ENCODE measurements around the gene DPF1.
"Not testable (repeated sequence)": the region's sequence is repeated elsewhere in the genome, so short reads cannot be mapped to it uniquely, and the experiment has no call there.

Gene DPF1

DNA sequence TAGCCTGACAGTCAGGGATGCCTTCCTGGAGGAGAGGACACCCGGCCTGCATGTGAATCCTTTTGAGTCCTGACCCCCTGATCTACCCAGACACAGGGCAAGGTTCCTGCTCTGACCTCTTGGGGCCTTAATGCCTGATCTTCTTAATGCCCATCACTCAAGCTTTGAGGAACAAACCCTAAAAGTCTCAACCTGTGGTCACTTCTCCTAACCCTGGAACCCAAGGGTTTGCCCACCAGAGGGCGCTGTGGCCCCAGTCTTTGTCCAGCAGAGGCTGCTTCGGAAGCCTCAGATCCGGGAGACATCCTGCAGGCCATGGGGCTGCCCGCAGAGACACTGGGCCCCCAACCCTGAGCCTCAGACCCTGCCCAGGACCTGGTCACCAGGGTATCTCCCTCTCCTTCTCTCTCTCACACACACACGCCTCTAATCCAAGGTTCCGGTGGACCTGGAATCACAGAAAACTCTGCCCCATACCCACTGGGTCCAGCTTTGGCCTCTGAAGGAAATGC, 9.8 kb upstream of the DPF1 start:
- no peaks in the 10 kb centered on the region for H3K9me3 ChIP-seq (ENCODE audit: control insufficient read depth, insufficient read depth, low read length)
- 0 out of 2 replicates have a peak, but pooled peaks cover 2% of the 10 kb centered on the region for H3K4me1 ChIP-seq (ENCODE audit: insufficient read depth, low read length)
- H3K36me3 ChIP-seq (ENCODE audit: insufficient read depth, low read length), result no peaks in the 10 kb centered on the region
- H3K9ac ChIP-seq (ENCODE audit: low read depth, low read length), result no peak overlapping the region

DNA sequence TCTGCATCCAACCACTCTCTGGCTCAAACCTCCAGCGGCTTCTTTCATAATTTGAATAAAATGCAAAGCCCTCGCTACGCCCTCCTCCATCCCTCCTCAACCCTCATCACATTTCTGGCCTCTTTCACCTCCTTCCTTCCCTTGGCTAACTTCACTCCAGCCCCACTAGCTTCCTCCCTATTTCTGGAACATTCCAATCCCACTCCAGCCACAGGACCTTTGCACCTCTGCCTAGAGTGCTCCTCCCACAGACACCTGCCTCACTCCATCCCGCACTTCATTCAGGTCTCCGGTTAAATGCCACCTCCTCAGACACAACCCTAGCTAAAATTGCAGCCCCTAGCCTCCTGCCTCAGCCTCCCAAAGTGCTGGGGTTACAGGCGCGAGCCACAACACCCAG, 7.9 kb upstream of the DPF1 start:
- Histone ChIP-seq H3K4me1 (ENCODE audit: insufficient read depth, low read length) (peaks cover 10% of the 10 kb centered on the region; the same call in 1 of the 2 replicates), H3K9me3 (ENCODE audit: control insufficient read depth, insufficient read depth, low read length) (no peaks in the 10 kb centered on the region), H3K36me3 (ENCODE audit: insufficient read depth, low read length) (no peaks in the 10 kb centered on the region), H3K9ac (ENCODE audit: low read depth, low read length) (no peak overlapping the region)

DNA sequence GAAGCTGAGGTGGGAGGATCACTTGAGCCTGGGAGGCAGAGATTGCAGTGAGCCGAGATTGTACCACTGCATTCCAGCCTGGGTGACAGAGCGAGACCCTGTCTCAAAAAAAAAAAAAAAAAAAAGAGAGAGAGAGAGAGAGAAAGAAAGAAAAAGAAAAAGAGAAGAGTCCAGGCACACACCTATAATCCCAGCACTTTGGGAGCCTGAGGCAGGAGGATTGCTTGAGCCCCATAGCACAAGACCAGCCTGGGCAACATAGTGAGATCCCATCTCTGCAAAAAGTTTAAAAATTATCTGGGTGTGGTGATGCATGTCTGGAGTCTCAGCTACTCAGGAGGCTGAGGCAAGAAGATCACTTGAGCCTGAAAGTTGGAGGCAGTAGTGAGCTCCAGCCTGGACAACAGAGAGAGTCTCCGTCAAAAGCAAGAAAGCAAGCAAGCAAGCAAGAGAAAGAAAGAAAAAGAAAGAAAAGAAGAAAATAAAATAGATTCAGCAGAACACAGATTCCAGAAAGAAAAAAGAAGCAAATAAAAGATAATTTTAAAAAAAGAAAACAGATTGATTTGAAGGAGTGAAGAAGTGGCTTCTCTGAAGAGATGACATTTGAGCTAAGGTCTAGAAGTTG, 6.6 kb upstream of the DPF1 start:
- not testable (repeated sequence) for H3K9me3 ChIP-seq (ENCODE audit: control insufficient read depth, insufficient read depth, low read length); H3K36me3 ChIP-seq (ENCODE audit: insufficient read depth, low read length); H3K9ac ChIP-seq (ENCODE audit: low read depth, low read length)
- H3K4me1 ChIP-seq (ENCODE audit: insufficient read depth, low read length), result peaks cover 16% of the 10 kb centered on the region

DNA sequence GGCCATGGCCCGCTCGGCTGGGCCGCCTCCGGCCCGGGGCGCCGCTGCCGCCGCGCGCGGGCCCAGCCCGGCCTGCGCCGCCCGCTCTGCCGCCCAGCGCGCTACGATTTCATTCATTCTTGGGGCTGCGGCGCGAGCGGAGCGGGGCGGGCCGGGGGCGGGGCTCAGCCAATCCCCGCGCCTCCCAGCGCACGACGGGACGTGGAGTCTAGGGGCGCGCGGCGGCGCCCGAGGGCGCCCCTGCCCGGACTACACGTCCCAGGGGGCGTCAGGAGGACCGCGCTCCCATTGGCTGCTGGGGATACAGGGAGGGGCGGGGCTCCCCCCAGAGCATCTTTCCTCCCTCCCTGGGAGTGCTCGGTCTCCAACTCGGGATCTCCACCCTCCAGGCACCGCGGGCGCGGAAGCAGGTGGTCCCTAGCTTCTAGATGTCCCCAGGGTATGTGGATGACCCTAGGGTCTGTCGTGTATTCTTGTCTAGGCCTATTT, 5.6 kb upstream of the DPF1 start:
- Histone ChIP-seq H3K9ac (ENCODE audit: low read depth, low read length) (no peak overlapping the region; the same call in 1 of the 2 replicates), H3K36me3 (ENCODE audit: insufficient read depth, low read length) (no peaks in the 10 kb centered on the region), H3K9me3 (ENCODE audit: control insufficient read depth, insufficient read depth, low read length) (no peaks in the 10 kb centered on the region)

DNA sequence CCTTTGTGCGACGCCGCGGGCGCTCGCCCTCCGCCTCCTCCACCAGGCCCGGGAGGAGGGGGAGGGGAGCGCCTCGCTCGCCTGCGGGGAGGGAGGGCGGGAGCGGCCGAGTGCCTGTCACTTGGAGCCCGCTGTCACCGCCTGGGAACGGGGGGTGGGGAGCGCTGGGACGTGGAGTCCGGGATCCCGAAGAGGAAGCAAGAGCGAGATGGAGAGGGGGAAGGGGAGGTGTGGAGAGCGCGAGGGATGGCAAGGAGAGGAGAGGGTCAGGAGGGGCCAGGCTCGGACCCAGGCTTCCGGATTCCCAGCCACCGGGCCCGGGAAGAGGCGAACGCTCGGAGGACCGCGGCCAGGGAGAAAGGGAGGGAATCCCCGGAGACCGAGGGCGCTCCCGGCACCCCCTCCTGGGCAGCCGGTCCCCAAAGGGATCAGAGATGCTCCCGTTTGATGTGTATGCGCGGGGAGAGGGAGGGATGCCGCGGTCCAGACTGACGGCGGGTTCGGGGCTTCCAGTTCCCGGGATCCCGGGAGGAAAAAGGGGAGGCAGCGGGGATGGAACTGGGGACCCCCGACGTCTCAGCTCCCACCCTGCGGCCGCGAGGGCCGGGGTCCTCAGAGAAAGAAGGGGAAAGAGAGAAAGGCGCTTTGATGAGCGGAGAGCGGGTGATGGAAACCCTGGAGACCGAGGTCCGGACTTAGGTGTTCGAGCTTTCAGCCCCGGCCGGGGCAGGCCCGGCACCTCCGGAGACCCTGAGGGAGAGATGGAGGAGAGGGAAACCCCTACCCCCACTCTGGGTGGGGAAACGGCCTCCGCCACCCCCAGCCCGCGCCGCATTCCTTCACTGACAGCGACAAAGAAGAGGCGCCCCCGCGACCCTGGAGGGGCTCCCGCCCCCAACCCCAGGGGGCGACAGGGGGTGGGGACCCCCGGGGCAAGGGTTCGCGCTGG, 4.7 kb upstream of the DPF1 start:
- H3K9me3 ChIP-seq (ENCODE audit: control insufficient read depth, insufficient read depth, low read length), result no peaks in the 10 kb centered on the region
- peaks cover 13% of the 10 kb centered on the region for H3K4me1 ChIP-seq (ENCODE audit: insufficient read depth, low read length)
- no peaks in the 10 kb centered on the region for H3K36me3 ChIP-seq (ENCODE audit: insufficient read depth, low read length)
- peak overlapping the region; percentile 53; the same call in 1 of the 2 replicates for H3K9ac ChIP-seq (ENCODE audit: low read depth, low read length)

More for the DNA sequence above, 5.6 kb upstream of the DPF1 start:
- H3K4me1 ChIP-seq (ENCODE audit: insufficient read depth, low read length), result peaks cover 16% of the 10 kb centered on the region

DNA sequence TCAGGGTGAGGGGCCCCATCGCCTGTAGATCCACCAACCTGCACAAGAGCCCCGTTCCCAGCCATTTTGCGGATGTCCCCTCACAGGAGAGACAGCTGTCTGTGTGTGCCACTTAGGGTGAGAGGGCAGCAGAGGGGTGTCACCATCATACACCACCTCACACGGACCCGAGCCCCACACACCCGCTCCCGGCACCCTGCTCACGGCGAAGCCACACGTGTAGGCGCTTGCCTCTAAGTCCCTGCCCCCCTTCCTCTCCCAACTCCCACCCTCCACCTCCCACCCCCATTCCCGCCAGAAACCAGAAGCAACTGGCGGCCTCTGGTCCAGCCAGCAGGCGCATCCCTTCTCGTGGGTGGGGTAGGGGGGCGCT, 4.0 kb upstream of the DPF1 start:
- peaks cover 18% of the 10 kb centered on the region for H3K4me1 ChIP-seq (ENCODE audit: insufficient read depth, low read length)
- no peaks in the 10 kb centered on the region for H3K36me3 ChIP-seq (ENCODE audit: insufficient read depth, low read length)
- H3K9me3 ChIP-seq (ENCODE audit: control insufficient read depth, insufficient read depth, low read length), result no peaks in the 10 kb centered on the region
- peak overlapping the region; percentile 26; the same call in 1 of the 2 replicates for H3K9ac ChIP-seq (ENCODE audit: low read depth, low read length)

DNA sequence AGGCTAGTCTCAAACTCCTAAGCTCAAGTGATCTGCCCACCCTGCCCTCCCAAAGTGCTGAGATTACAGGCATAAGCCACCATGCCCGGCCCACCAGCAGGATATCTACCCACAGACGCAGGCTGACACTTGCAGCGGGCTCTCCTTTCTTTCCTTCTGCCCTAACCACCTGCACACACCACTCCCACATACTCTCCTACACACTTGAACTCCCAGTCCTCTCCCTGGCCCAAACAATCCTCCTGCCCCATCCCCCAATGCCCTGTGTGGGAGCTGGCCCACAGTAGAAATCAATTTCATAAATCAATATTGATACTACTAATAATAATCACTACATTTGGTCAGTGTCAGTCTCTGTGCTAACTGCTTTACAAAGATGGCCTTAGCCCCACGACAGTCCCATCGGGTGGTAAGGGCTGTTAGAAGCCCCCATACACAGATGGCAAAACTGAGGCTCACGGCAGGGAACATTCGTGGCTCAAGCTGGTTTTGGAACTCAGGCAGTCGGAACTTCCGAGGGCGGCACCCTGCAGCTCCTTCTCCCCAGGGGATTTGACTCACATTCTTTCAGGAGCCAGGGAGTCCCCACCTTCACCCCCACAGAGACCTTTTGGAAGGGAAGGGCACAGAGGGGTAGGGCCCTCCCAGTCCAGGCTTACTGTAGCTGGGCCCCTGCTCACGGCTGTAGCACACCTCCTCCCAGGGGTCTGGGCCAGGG, 3.4 kb upstream of the DPF1 start:
- no peaks in the 10 kb centered on the region for H3K36me3 ChIP-seq (ENCODE audit: insufficient read depth, low read length)
- H3K4me1 ChIP-seq (ENCODE audit: insufficient read depth, low read length), result peaks cover 18% of the 10 kb centered on the region
- no peaks in the 10 kb centered on the region for H3K9me3 ChIP-seq (ENCODE audit: control insufficient read depth, insufficient read depth, low read length)
- peak overlapping the region; percentile 26; the same call in 1 of the 2 replicates for H3K9ac ChIP-seq (ENCODE audit: low read depth, low read length)

DNA sequence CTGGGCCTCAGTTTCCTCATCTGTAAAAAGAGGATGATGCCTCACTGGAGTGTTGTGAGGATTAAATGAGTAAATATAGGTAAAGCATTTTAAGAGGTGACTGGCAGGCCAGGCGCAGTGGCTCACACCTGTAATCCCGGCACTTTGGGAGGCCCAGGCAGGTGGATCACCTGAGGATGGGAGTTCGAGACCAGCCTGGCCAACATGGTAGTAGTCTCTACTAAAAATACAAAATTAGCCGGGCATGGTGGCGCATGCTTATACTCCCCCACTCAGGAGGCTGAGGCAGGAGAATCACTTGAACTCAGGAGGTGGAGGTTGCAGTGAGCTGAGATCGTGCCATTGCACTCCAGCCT, 819 bp upstream of the DPF1 start:
- H3K9ac ChIP-seq (ENCODE audit: low read depth, low read length); H3K9me3 ChIP-seq (ENCODE audit: control insufficient read depth, insufficient read depth, low read length); H3K36me3 ChIP-seq (ENCODE audit: insufficient read depth, low read length): not testable (repeated sequence)
- peaks cover 18% of the 10 kb centered on the region for H3K4me1 ChIP-seq (ENCODE audit: insufficient read depth, low read length)

DNA sequence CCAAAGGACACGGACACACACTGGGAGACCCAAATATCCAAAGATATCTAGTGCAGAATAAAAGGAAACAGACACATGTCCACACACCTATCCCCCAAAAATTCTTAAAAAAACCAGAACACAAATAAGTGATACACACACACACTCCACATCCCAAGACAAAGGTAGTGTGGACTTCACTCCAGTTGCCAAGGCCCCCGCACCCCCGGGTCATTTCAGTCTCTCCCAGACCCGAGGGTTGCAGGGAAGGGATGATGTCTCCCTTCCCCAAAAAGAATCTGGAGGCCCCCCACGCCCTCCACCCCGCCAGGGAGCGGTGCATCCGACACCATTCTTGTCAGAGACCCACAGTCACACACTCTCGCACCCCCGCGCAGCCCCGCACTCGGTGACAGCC, 407 bp downstream of the DPF1 start:
- peaks cover 18% of the 10 kb centered on the region for H3K4me1 ChIP-seq (ENCODE audit: insufficient read depth, low read length)
- H3K9ac ChIP-seq (ENCODE audit: low read depth, low read length), result peak overlapping the region; percentile 69; the same call in 1 of the 2 replicates
- H3K36me3 ChIP-seq (ENCODE audit: insufficient read depth, low read length), result no peaks in the 10 kb centered on the region
- H3K9me3 ChIP-seq (ENCODE audit: control insufficient read depth, insufficient read depth, low read length), result no peaks in the 10 kb centered on the region

DNA sequence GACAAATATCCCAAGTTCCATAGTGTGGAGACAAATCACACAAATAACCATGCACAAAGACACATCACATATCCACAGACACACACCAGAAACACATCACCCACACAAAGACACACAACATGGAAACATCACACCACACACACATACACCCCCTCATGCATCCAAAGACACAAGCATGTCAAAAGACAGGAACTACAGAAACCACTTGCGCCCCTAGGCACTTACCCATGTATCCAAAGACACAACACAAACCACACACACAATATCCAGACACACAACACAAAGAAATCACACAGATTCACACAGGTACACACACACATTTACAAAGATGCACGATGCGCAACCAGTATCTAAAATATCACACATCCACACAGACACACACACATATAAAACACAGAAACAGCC, 901 bp downstream of the DPF1 start:
- Histone ChIP-seq H3K4me1 (ENCODE audit: insufficient read depth, low read length) (peaks cover 18% of the 10 kb centered on the region), H3K9me3 (ENCODE audit: control insufficient read depth, insufficient read depth, low read length) (no peaks in the 10 kb centered on the region), H3K9ac (ENCODE audit: low read depth, low read length) (peak overlapping the region; percentile 69; the same call in 1 of the 2 replicates), H3K36me3 (ENCODE audit: insufficient read depth, low read length) (no peaks in the 10 kb centered on the region)

DNA sequence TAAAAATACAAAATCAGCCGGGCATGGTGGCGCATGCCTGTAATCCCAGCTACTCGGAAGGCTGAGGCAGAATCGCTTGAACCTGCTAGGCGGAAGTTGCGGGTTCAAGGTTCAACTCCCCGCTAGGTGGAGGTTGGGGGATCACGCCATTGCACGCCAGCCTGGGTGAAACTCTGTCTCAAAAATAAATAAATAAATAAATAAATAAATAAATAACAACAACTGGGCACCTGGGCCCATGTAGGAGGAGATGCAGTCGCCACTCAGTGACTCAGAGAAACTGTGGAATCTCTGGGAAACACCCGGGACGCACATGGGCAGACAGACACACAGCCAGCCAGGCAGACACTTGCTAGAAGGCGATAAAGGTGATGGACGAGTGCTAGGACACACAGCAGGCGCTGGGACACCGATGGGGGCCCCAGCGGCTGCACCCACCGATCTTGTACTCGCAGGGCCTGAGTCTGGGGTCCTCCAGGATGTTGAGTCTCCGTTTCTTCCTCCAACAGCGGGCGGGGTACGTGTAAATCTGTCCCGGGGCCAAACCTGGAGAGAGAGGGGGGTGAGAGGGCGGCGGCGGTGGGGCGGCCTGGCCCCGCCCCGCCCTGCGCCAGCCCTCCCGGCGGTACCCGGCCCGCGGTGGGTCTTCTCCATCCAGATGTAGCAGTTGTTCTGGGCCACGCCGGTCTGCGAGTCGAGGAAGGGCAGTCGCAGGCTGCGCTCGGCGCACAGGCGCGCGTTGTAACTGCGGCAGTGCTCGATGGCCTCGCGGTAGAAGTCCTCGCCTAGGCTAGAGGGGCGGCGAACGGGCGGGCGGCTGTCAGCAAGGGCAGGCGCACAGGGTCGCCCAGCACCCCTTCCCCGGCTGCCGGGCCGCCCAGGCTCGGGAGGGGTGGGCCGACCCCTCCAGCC, 1.8 kb downstream of the DPF1 start:
- Histone ChIP-seq H3K9ac (ENCODE audit: low read depth, low read length) (peak overlapping the region; percentile 46; the same call in 1 of the 2 replicates), H3K9me3 (ENCODE audit: control insufficient read depth, insufficient read depth, low read length) (no peaks in the 10 kb centered on the region), H3K36me3 (ENCODE audit: insufficient read depth, low read length) (no peaks in the 10 kb centered on the region), H3K4me1 (ENCODE audit: insufficient read depth, low read length) (peaks cover 12% of the 10 kb centered on the region)

DNA sequence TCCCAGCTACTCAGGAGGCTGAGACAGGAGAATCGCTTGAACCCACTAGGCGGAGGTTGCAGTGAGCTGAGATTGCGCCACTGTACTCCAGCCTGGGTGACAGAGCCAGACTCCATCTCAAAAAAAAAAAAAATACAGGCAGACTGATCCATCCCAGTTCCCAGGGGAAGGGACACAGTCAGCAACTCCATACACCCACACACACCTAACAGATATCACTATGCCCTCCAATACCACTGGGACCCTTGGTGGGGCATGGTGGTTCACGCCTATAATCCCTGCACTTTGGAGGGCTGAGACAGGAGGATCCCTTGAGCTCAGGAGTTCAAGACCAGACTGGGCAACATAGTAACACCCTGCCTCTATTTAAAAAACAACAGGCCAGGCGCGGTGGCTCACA, 2.6 kb downstream of the DPF1 start:
- H3K36me3 ChIP-seq (ENCODE audit: insufficient read depth, low read length), result no peaks in the 10 kb centered on the region
- H3K4me1 ChIP-seq (ENCODE audit: insufficient read depth, low read length), result peaks cover 7% of the 10 kb centered on the region
- H3K9me3 ChIP-seq (ENCODE audit: control insufficient read depth, insufficient read depth, low read length), result no peaks in the 10 kb centered on the region
- no peak overlapping the region for H3K9ac ChIP-seq (ENCODE audit: low read depth, low read length)

DNA sequence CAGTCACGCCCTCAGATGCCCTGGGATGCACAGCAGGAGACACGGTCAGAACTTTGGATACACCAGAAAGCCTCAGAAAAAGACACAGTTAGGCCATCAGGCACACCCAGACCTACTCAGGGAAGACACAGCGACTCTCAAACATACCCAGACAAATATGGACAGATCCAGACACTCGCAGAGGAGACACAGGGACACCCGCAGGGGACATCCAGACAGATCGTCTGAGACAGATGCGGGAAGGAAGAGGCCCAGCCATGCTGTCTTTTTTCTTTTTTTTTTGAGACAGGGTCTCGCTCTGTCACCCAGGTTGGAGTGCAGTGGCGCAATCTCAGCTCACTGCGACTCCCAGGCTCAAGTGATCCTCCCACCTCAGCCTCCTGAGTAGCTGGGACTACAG, 4.8 kb downstream of the DPF1 start:
- 0 out of 2 replicates have a peak, but pooled peaks cover 5% of the 10 kb centered on the region for H3K4me1 ChIP-seq (ENCODE audit: insufficient read depth, low read length)
- no peak overlapping the region for H3K9ac ChIP-seq (ENCODE audit: low read depth, low read length)
- H3K36me3 ChIP-seq (ENCODE audit: insufficient read depth, low read length), result no peaks in the 10 kb centered on the region
- no peaks in the 10 kb centered on the region for H3K9me3 ChIP-seq (ENCODE audit: control insufficient read depth, insufficient read depth, low read length)
